Retinal pigment epithelial cell (primary cell): ENCODE data around the gene DPAGT1.
A peak's percentile ranks its signal among the peaks of the same experiment; 100 is the strongest.
"Not testable (repeated sequence)": the region's sequence is repeated elsewhere in the genome, so short reads cannot be mapped to it uniquely, and the experiment has no call there.

ENCODE experiments used
- DNase-seq: peaks from one replicate; pipeline ENCODE4 v3.0.0-alpha.2; 2010; ENCODE audit warnings: low read depth
- H3K4me3 ChIP-seq: 2 replicates; pipeline ENCODE4 v1.5.1; 2011; ENCODE audit warnings: mild to moderate bottlenecking, low read length, control low read depth, moderate library complexity
- CTCF ChIP-seq: conservative IDR thresholded peaks from 2 replicates; pipeline ENCODE4 v1.5.1; 2011; ENCODE audit warnings: low read depth, low read length, control low read depth, inconsistent platforms

Gene DPAGT1

GRCh38 chr11:119144825-119145486 lies 43.3 kb upstream of the DPAGT1 start:
- DNase-seq, result peak; percentile 32
- TF ChIP-seq CTCF, result peak; percentile 72
- H3K4me3 ChIP-seq, result no peak overlapping the region

- not testable (repeated sequence) for DNase-seq, H3K4me3 ChIP-seq
Observed at GRCh38 chr11:119139276-119139675, 37.6 kb upstream of the DPAGT1 start.

GRCh38 chr11:119134389-119134978 lies 32.8 kb upstream of the DPAGT1 start:
- DNase-seq, result no peak
- TF ChIP-seq CTCF, result peak; percentile 79
- H3K4me3 ChIP-seq, result no peak overlapping the region

GRCh38 chr11:119130662-119131061 lies 29.0 kb upstream of the DPAGT1 start:
- DNase-seq, result no peak
- no peak for TF ChIP-seq CTCF
- no peak overlapping the region for H3K4me3 ChIP-seq

- DNase-seq, result no peak
- TF ChIP-seq CTCF, result no peak
- no peak overlapping the region for H3K4me3 ChIP-seq
Observed at GRCh38 chr11:119126675-119127268, 25.1 kb upstream of the DPAGT1 start.

- H3K4me3 ChIP-seq, result no peak overlapping the region
- no peak for TF ChIP-seq CTCF
- no peak for DNase-seq
Observed at GRCh38 chr11:119125821-119126220, 24.2 kb upstream of the DPAGT1 start.

GRCh38 chr11:119121811-119122124 lies 20.1 kb upstream of the DPAGT1 start:
- DNase-seq, result no peak
- TF ChIP-seq CTCF, result no peak
- H3K4me3 ChIP-seq, result peak overlapping the region; percentile 88
